ENCODE measurements around the gene TP53BP2.

TP53BP2 gene

GRCh38 chr1:223776075-223776814 lies 69.5 kb downstream of the TP53BP2 start:
- Histone ChIP-seq H3K27me3 (ENCODE audit: insufficient read depth, low read length) (no peaks in the 10 kb centered on the region), H2AFZ (ENCODE audit: low read length, unreplicated experiment) (no peak overlapping the region), H3K4me3 (ENCODE audit: low read depth, low read length) (peak overlapping the region; percentile 10; the same call in 1 of the 2 replicates), H3K36me3 (ENCODE audit: insufficient read depth, low read length) (peaks cover 56% of the 10 kb centered on the region), H3K4me1 (ENCODE audit: control insufficient read depth, insufficient read depth, low read length, unreplicated experiment) (peaks cover 45% of the 10 kb centered on the region), H3K27ac (ENCODE audit: low read depth, low read length) (peak overlapping the region; percentile 84), H3K79me2 (ENCODE audit: control insufficient read depth, insufficient read depth, low read length, unreplicated experiment) (no peaks in the 10 kb centered on the region)

GRCh38 chr1:223775711-223776074 lies 70.1 kb downstream of the TP53BP2 start:
- no peaks in the 10 kb centered on the region for H3K27me3 ChIP-seq (ENCODE audit: insufficient read depth, low read length)
- H3K27ac ChIP-seq (ENCODE audit: low read depth, low read length) = peak overlapping the region; percentile 84
- peak overlapping the region; percentile 1; the same call in 1 of the 2 replicates for H3K4me3 ChIP-seq (ENCODE audit: low read depth, low read length)
- no peak overlapping the region for H2AFZ ChIP-seq (ENCODE audit: low read length, unreplicated experiment)
- peaks cover 61% of the 10 kb centered on the region for H3K36me3 ChIP-seq (ENCODE audit: insufficient read depth, low read length)
- H3K79me2 ChIP-seq (ENCODE audit: control insufficient read depth, insufficient read depth, low read length, unreplicated experiment) = no peaks in the 10 kb centered on the region
- H3K4me1 ChIP-seq (ENCODE audit: control insufficient read depth, insufficient read depth, low read length, unreplicated experiment) = peaks cover 51% of the 10 kb centered on the region

GRCh38 chr1:223775054-223775453 lies 70.7 kb downstream of the TP53BP2 start:
- Histone ChIP-seq H3K4me3 (ENCODE audit: low read depth, low read length) (peak overlapping the region; percentile 1; the same call in 1 of the 2 replicates), H3K36me3 (ENCODE audit: insufficient read depth, low read length) (peaks cover 68% of the 10 kb centered on the region), H2AFZ (ENCODE audit: low read length, unreplicated experiment) (no peak overlapping the region), H3K79me2 (ENCODE audit: control insufficient read depth, insufficient read depth, low read length, unreplicated experiment) (no peaks in the 10 kb centered on the region), H3K27ac (ENCODE audit: low read depth, low read length) (peak overlapping the region; percentile 84), H3K4me1 (ENCODE audit: control insufficient read depth, insufficient read depth, low read length, unreplicated experiment) (peaks cover 57% of the 10 kb centered on the region), H3K27me3 (ENCODE audit: insufficient read depth, low read length) (no peaks in the 10 kb centered on the region)

DNA sequence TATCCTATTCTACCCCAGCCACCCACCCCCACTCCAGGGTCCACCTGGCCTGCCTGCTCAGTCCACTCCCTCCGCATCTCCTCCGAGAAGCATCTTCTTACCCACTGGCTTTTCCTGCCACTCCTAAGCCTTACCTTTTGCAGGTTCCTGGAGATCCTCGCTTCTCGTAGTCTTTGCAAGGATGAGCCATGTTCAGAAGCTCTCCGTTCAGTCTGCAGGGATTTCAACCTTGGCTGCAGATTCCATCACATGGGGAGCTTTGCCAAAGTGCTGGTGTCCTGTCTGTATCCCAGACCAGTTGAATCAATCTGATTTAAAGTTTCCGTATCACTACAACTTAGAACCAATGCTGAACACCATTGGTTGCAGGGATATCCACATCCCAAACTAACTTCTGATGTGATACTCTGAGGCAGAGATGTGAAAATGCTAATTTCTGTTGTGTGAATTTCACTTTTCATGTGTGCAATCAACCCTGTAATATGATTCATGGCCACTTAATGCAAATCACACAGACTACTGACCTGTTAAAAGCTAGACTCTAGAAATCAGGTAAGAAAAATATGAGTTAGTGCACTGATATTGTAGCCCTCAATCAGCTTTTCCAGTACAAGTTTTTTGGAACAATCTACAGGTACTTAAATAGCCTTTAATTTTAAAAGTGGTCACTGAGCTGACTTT lies 71.5 kb downstream of the TP53BP2 start:
- peak overlapping the region; percentile 84 for H3K27ac ChIP-seq (ENCODE audit: low read depth, low read length)

GRCh38 chr1:223772771-223773160 lies 73.0 kb downstream of the TP53BP2 start:
- peaks cover 65% of the 10 kb centered on the region for H3K4me1 ChIP-seq (ENCODE audit: control insufficient read depth, insufficient read depth, low read length, unreplicated experiment)
- peak overlapping the region; percentile 96 for H3K27ac ChIP-seq (ENCODE audit: low read depth, low read length)
- no peaks in the 10 kb centered on the region for H3K27me3 ChIP-seq (ENCODE audit: insufficient read depth, low read length)
- H3K4me3 ChIP-seq (ENCODE audit: low read depth, low read length) = 0 out of 2 replicates have a peak overlapping the region, but pooled peaks have one; percentile 56
- H2AFZ ChIP-seq (ENCODE audit: low read length, unreplicated experiment) = no peak overlapping the region
- H3K36me3 ChIP-seq (ENCODE audit: insufficient read depth, low read length) = peaks cover 56% of the 10 kb centered on the region
- no peaks in the 10 kb centered on the region for H3K79me2 ChIP-seq (ENCODE audit: control insufficient read depth, insufficient read depth, low read length, unreplicated experiment)

More for the DNA sequence above, 71.5 kb downstream of the TP53BP2 start:
- Histone ChIP-seq H3K27me3 (ENCODE audit: insufficient read depth, low read length) (no peaks in the 10 kb centered on the region), H3K4me3 (ENCODE audit: low read depth, low read length) (no peak overlapping the region), H3K4me1 (ENCODE audit: control insufficient read depth, insufficient read depth, low read length, unreplicated experiment) (peaks cover 65% of the 10 kb centered on the region), H3K36me3 (ENCODE audit: insufficient read depth, low read length) (peaks cover 66% of the 10 kb centered on the region), H3K79me2 (ENCODE audit: control insufficient read depth, insufficient read depth, low read length, unreplicated experiment) (no peaks in the 10 kb centered on the region), H2AFZ (ENCODE audit: low read length, unreplicated experiment) (no peak overlapping the region)

DNA sequence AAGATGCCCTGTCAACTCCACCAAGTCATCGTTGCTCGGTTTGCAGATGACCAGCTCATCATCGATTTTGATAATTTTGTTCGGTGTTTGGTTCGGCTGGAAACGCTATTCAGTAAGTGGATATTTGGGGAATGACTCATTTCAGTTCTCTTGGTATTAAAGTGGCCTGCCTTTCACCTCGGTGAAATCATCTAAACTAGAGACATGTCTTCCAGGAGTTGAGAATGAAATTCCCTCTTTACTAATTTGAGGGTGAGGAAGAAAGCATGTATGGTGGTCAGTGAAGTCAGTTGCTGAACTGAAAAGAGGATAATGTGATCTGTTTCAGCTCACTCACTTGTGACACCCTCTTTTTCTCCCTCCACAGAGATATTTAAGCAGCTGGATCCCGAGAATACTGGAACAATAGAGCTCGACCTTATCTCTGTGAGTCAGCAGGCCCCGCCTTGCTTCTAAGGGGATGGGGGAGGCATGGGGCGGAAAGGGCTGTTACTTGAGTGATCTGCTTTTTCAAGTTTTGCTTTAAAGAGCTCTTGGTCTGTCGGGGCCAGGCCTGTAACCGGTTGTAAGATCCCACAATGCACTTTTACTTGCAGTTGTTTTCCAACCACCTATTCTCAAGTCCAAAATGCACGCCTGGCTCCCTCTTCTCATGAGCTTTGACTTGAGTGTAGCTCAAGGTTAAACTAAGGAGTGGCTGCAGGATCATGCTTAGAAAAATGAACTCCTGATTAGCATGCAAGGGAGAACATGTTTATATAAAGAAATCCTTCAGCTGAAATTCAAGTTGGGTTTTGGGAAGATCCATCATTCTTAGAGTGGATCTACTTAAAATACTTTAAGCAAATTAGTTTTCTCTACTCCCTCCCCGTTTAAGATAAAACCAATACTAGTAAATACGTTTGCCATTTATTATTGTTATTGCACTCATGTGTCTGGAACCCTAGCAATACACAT lies 73.7 kb downstream of the TP53BP2 start:
- Histone ChIP-seq H3K27me3 (ENCODE audit: insufficient read depth, low read length) (no peaks in the 10 kb centered on the region), H2AFZ (ENCODE audit: low read length, unreplicated experiment) (no peak overlapping the region), H3K79me2 (ENCODE audit: control insufficient read depth, insufficient read depth, low read length, unreplicated experiment) (no peaks in the 10 kb centered on the region), H3K4me1 (ENCODE audit: control insufficient read depth, insufficient read depth, low read length, unreplicated experiment) (peaks cover 65% of the 10 kb centered on the region), H3K4me3 (ENCODE audit: low read depth, low read length) (peak overlapping the region; percentile 56), H3K27ac (ENCODE audit: low read depth, low read length) (peak overlapping the region; percentile 96), H3K36me3 (ENCODE audit: insufficient read depth, low read length) (peaks cover 50% of the 10 kb centered on the region)

GRCh38 chr1:223771469-223771813 lies 74.3 kb downstream of the TP53BP2 start:
- H2AFZ ChIP-seq (ENCODE audit: low read length, unreplicated experiment) = no peak overlapping the region
- H3K79me2 ChIP-seq (ENCODE audit: control insufficient read depth, insufficient read depth, low read length, unreplicated experiment) = peaks cover 3% of the 10 kb centered on the region
- H3K36me3 ChIP-seq (ENCODE audit: insufficient read depth, low read length) = peaks cover 49% of the 10 kb centered on the region
- no peaks in the 10 kb centered on the region for H3K27me3 ChIP-seq (ENCODE audit: insufficient read depth, low read length)
- H3K4me1 ChIP-seq (ENCODE audit: control insufficient read depth, insufficient read depth, low read length, unreplicated experiment) = peaks cover 62% of the 10 kb centered on the region
- H3K4me3 ChIP-seq (ENCODE audit: low read depth, low read length) = peak overlapping the region; percentile 56
- peak overlapping the region; percentile 96 for H3K27ac ChIP-seq (ENCODE audit: low read depth, low read length)

DNA sequence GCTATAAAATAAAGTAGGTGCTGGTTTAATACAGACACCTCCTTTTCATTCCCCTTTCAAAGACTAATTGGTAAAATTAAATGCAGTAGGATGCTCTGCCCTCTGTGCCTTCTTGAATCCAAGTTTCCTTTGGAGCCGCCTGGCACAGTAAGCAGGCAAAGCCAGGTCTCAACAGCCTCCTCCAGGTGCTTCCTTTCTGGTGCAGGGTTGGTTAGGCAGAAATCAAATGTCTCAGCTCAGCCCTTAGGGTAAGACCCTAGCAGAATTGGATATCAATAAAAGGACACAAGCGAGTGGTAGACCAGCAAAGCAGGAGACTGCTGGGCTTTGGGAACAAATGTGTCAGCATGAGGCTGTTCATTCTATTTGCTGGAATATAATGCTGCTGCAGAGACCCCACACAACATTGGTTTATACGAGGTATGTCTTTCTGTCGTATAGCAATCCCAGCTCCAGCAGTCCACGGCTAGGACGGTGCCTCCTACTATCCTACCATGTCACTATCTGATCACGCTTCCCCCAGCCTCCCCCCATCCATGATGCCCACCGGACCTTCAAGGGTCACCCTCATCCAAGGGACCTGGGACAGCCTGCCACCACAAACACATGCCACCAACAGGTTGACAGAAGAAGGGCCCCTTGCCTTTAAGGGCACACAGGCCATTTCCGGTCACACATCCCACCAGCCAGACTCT lies 75.0 kb downstream of the TP53BP2 start:
- H3K4me1 ChIP-seq (ENCODE audit: control insufficient read depth, insufficient read depth, low read length, unreplicated experiment) = peaks cover 56% of the 10 kb centered on the region
- H3K27me3 ChIP-seq (ENCODE audit: insufficient read depth, low read length) = no peaks in the 10 kb centered on the region
- peak overlapping the region; percentile 56 for H3K4me3 ChIP-seq (ENCODE audit: low read depth, low read length)
- H2AFZ ChIP-seq (ENCODE audit: low read length, unreplicated experiment) = no peak overlapping the region
- H3K79me2 ChIP-seq (ENCODE audit: control insufficient read depth, insufficient read depth, low read length, unreplicated experiment) = peaks cover 6% of the 10 kb centered on the region
- H3K27ac ChIP-seq (ENCODE audit: low read depth, low read length) = peak overlapping the region; percentile 96
- peaks cover 53% of the 10 kb centered on the region for H3K36me3 ChIP-seq (ENCODE audit: insufficient read depth, low read length)

GRCh38 chr1:223765719-223766340 lies 79.9 kb downstream of the TP53BP2 start:
- peaks cover 57% of the 10 kb centered on the region for H3K36me3 ChIP-seq (ENCODE audit: insufficient read depth, low read length)
- H3K4me1 ChIP-seq (ENCODE audit: control insufficient read depth, insufficient read depth, low read length, unreplicated experiment) = peaks cover 16% of the 10 kb centered on the region
- no peaks in the 10 kb centered on the region for H3K27me3 ChIP-seq (ENCODE audit: insufficient read depth, low read length)
- H2AFZ ChIP-seq (ENCODE audit: low read length, unreplicated experiment) = no peak overlapping the region
- H3K4me3 ChIP-seq (ENCODE audit: low read depth, low read length) = no peak overlapping the region
- H3K27ac ChIP-seq (ENCODE audit: low read depth, low read length) = no peak overlapping the region
- peaks cover 6% of the 10 kb centered on the region for H3K79me2 ChIP-seq (ENCODE audit: control insufficient read depth, insufficient read depth, low read length, unreplicated experiment)

Data from ACC112 (cell line).